IPS DF 6.9 (cell line): ENCODE results near the gene TGM4.
"Not testable (repeated sequence)": the region's sequence is repeated elsewhere in the genome, so short reads cannot be mapped to it uniquely, and the experiment has no call there.

Experiments used
- DNase-seq: peaks from one replicate; pipeline ENCODE4 v3.0.0-alpha.2; 2013; ENCODE audit warnings: low read depth, low spot score
- H3K27ac ChIP-seq: one replicate; pipeline ENCODE4 v1.5.1; 2013; ENCODE audit warnings: low read length, control low read depth
- H3K27me3 ChIP-seq: 2 replicates; pipeline ENCODE4 v1.6.1; 2013; ENCODE audit warnings: mild to moderate bottlenecking, low read length; ENCODE audit not compliant: control insufficient read depth, insufficient read depth
- H3K36me3 ChIP-seq: 2 replicates; pipeline ENCODE4 v1.6.1; 2013; ENCODE audit warnings: low read length; ENCODE audit not compliant: control insufficient read depth, insufficient read depth
- H3K4me1 ChIP-seq: 2 replicates; pipeline ENCODE4 v1.6.1; 2013; ENCODE audit warnings: low read length; ENCODE audit not compliant: control insufficient read depth, insufficient read depth
- H3K4me3 ChIP-seq: 2 replicates; pipeline ENCODE4 v1.5.1; 2013; ENCODE audit warnings: mild to moderate bottlenecking, low read length
- H3K9me3 ChIP-seq: 2 replicates; pipeline ENCODE4 v1.6.1; 2013; ENCODE audit warnings: low read length, inconsistent platforms; ENCODE audit not compliant: control insufficient read depth, insufficient read depth
- WGBS: extraction: QIAGEN DNeasy Blood & Tissue Kit; methylation state at CpG from one replicate; pipeline ENCODE4 v1.1.7; 2013; ENCODE audit warnings: mixed read lengths, missing lambda C conversion rate; ENCODE audit not compliant: insufficient read length, insufficient coverage; 5-methylcytosine and 5-hydroxymethylcytosine counted together

Gene TGM4

GRCh38 chr3:44927371-44927770 lies 53.0 kb downstream of the TGM4 start:
- no peak for DNase-seq
- Histone ChIP-seq H3K9me3 (no peaks in the 10 kb centered on the region), H3K4me3 (no peak overlapping the region), H3K27ac (no peak overlapping the region), H3K27me3 (no peaks in the 10 kb centered on the region), H3K36me3 (0 out of 2 replicates have a peak, but pooled peaks cover 8% of the 10 kb centered on the region), H3K4me1 (no peaks in the 10 kb centered on the region)
- no CpG with 5 or more reads among the region's 7 CpGs for WGBS

GRCh38 chr3:44929782-44930181 lies 55.4 kb downstream of the TGM4 start:
- no peaks in the 10 kb centered on the region for H3K9me3 ChIP-seq
- H3K27ac ChIP-seq = no peak overlapping the region
- H3K36me3 ChIP-seq = peaks cover 16% of the 10 kb centered on the region; the same call in 1 of the 2 replicates
- H3K4me1 ChIP-seq = no peaks in the 10 kb centered on the region
- no peak for DNase-seq
- no peak overlapping the region for H3K4me3 ChIP-seq
- WGBS = no CpG with 5 or more reads among the region's 5 CpGs
- no peaks in the 10 kb centered on the region for H3K27me3 ChIP-seq

- Histone ChIP-seq H3K4me1 (no peaks in the 10 kb centered on the region), H3K27ac (no peak overlapping the region), H3K9me3 (no peaks in the 10 kb centered on the region), H3K4me3 (no peak overlapping the region), H3K36me3 (peaks cover 16% of the 10 kb centered on the region; the same call in 1 of the 2 replicates), H3K27me3 (no peaks in the 10 kb centered on the region)
- WGBS = no CpG with 5 or more reads among the region's 2 CpGs
- DNase-seq = no peak
Measured at GRCh38 chr3:44930911-44931310, 56.5 kb downstream of the TGM4 start.

- Histone ChIP-seq H3K9me3 (no peaks in the 10 kb centered on the region), H3K27me3 (no peaks in the 10 kb centered on the region), H3K4me1 (no peaks in the 10 kb centered on the region), H3K4me3 (no peak overlapping the region), H3K36me3 (peaks cover 16% of the 10 kb centered on the region; the same call in 1 of the 2 replicates), H3K27ac (no peak overlapping the region)
- WGBS = no CpG with 5 or more reads among the region's 2 CpGs
- no peak for DNase-seq
Measured at GRCh38 chr3:44931791-44932190, 57.4 kb downstream of the TGM4 start.

DNA sequence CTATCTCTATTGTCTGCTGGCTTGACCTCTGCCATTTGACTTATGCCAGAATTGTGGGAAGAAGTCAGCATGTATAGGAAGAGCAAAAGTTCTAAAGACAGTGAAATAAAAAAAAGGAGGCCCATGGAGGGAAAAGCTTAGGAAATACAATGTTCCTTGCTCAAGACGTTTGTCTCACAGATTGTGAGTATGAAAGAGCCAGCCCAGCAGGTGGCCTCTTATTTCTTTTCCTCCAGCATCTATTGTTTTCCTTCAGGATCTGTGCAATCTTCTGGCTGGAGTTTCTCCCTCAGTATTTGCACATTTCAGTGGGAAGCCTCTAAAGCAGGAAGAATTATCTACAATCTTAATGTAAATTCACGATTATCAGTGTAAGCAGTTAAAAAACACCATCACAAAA lies 57.9 kb downstream of the TGM4 start:
- no CpG with 5 or more reads among the region's 2 CpGs for WGBS
- no peaks in the 10 kb centered on the region for H3K9me3 ChIP-seq

DNA sequence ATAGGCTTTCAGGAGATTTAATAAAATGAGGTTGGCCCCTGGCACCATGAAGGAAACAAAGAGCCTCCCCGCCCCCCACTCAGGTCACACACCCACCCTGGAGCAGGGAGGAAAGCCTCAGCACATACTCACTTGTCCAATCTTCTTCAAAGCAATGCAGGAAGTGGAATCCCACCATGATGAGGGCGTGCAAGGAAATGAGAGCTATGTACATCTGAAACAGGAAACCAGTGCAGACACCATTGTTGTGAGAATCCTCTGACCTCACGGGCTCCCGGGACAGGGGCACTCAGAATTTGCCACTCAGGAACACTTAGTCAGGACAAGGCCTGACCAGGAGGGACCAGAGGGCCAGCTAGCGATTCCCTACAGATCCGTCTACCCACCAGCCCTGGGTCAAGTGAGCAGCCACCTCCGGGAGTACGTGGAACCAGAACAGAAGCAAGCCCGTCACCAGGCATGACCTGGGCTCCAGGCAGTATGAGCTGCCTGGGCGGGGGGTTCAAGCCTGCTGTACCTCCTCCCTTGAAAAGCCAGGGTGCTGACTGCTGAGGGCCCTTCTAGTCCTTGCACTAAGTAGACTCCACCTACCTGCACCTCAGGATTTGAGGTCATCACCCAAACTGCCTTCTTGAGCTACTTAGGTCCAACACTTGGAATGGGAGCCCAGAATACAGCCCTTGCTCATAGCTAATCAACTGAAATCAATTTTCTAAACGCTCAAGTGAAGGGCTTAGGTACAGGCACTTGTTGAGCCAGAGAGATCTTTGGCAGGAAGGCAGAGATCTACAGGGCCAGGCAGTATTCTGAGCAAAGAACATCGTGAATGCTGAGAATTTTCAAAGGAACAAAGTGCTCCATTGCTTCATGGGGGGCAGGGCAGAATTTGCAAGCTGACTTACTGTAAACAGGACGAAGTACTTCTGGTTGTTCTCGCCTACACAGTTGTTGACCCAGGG lies 58.9 kb downstream of the TGM4 start:
- peaks cover 13% of the 10 kb centered on the region; the same call in 1 of the 2 replicates for H3K36me3 ChIP-seq
- no peaks in the 10 kb centered on the region for H3K4me1 ChIP-seq
- no peaks in the 10 kb centered on the region for H3K9me3 ChIP-seq
- no peak for DNase-seq
- H3K27ac ChIP-seq = no peak overlapping the region
- no peak overlapping the region for H3K4me3 ChIP-seq
- no CpG with 5 or more reads among the region's 14 CpGs for WGBS
- no peaks in the 10 kb centered on the region for H3K27me3 ChIP-seq

More for the DNA sequence above, 57.9 kb downstream of the TGM4 start:
- Histone ChIP-seq H3K27me3 (no peaks in the 10 kb centered on the region), H3K4me1 (no peaks in the 10 kb centered on the region), H3K27ac (no peak overlapping the region), H3K4me3 (no peak overlapping the region), H3K36me3 (peaks cover 15% of the 10 kb centered on the region; the same call in 1 of the 2 replicates)
- DNase-seq = no peak

DNA sequence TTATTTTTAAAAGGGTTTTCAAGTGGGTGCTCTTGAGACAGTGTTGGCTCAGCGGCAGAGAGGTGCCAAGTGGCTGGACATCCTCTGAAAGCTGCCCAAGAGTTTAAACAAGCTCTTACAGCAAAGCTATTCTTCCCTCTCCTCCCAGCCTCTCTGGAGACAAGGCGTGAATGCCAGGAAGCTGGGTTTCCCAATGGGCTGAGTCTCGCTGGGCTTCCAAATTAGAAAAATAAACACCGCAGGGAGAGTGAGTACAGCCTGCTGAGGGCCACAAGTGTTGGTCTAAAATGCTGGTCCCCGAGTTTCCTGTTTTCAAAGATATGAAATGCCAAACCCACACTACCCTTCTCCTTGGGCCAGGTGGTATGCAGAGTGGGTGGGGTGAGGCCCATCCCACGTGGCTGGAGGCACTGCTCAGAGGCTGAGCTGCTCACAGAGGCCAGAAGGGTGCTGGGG lies 65.2 kb downstream of the TGM4 start:
- no peaks in the 10 kb centered on the region for H3K9me3 ChIP-seq
- no peaks in the 10 kb centered on the region for H3K27me3 ChIP-seq
- no peaks in the 10 kb centered on the region for H3K4me1 ChIP-seq
- no peak overlapping the region for H3K27ac ChIP-seq
- no peak overlapping the region for H3K4me3 ChIP-seq
- no peak for DNase-seq
- peaks cover 10% of the 10 kb centered on the region for H3K36me3 ChIP-seq
- whole genome bisulfite sequencing = no CpG with 5 or more reads among the region's 6 CpGs

GRCh38 chr3:44942202-44942921 lies 68.0 kb downstream of the TGM4 start:
- no peaks in the 10 kb centered on the region for H3K9me3 ChIP-seq
- no peak overlapping the region for H3K27ac ChIP-seq
- WGBS = no CpG with 5 or more reads among the region's 9 CpGs
- no peak for DNase-seq
- H3K36me3 ChIP-seq = peaks cover 12% of the 10 kb centered on the region
- H3K4me3 ChIP-seq = no peak overlapping the region
- no peaks in the 10 kb centered on the region for H3K27me3 ChIP-seq
- no peaks in the 10 kb centered on the region for H3K4me1 ChIP-seq

GRCh38 chr3:44948239-44948638 lies 73.8 kb downstream of the TGM4 start:
- no peaks in the 10 kb centered on the region for H3K27me3 ChIP-seq
- no peaks in the 10 kb centered on the region for H3K4me1 ChIP-seq
- no peaks in the 10 kb centered on the region for H3K9me3 ChIP-seq
- WGBS = no CpG with 5 or more reads among the region's 3 CpGs
- no peak for DNase-seq
- H3K36me3 ChIP-seq = peaks cover 2% of the 10 kb centered on the region; the same call in 1 of the 2 replicates
- no peak overlapping the region for H3K27ac ChIP-seq
- no peak overlapping the region for H3K4me3 ChIP-seq

- WGBS = no CpG with 5 or more reads among the region's 4 CpGs
Measured at GRCh38 chr3:44949770-44950169, 75.4 kb downstream of the TGM4 start.

More at GRCh38 chr3:44949770-44950169, 75.4 kb downstream of the TGM4 start:
- not testable (repeated sequence) for DNase-seq, H3K4me1 ChIP-seq, H3K36me3 ChIP-seq, H3K9me3 ChIP-seq, H3K4me3 ChIP-seq, H3K27ac ChIP-seq, H3K27me3 ChIP-seq
